ENCODE results near the gene CFAP74.

DNA sequence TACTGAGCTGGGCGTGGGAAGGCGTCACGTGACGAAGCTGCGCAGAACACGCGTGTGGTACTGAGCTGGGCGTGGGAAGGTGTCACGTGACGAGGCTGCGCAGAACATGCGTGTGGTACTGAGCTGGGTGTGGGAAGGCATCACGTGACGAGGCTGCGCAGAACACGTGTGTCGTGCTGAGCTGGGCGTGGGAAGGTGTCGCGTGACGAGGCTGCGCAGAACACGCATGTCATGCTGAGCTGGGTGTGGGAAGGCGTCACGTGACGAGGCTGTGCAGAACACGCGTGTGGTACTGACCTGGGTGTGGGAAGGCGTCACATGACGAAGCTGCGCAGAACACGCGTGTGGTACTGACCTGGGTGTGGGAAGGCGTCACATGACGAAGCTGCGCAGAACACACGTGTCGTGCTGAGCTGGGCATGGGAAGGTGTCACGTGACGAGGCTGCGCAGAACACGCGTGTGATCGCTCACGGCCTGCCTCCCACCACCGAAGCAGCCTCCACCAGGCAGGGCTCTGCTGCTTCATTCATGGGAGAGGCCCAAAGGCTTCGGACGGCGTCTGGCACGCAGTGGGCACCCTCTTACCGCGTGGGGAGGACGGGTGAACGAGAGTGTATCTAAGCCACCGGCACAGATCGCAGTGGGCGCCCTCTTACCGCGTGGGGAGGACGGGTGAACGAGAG lies 24.0 kb downstream of the CFAP74 start:
- TF ChIP-seq POLR2A (IDR thresholded peaks at IDR 0.05) = no peak
- TF ChIP-seq, protein P1, sequence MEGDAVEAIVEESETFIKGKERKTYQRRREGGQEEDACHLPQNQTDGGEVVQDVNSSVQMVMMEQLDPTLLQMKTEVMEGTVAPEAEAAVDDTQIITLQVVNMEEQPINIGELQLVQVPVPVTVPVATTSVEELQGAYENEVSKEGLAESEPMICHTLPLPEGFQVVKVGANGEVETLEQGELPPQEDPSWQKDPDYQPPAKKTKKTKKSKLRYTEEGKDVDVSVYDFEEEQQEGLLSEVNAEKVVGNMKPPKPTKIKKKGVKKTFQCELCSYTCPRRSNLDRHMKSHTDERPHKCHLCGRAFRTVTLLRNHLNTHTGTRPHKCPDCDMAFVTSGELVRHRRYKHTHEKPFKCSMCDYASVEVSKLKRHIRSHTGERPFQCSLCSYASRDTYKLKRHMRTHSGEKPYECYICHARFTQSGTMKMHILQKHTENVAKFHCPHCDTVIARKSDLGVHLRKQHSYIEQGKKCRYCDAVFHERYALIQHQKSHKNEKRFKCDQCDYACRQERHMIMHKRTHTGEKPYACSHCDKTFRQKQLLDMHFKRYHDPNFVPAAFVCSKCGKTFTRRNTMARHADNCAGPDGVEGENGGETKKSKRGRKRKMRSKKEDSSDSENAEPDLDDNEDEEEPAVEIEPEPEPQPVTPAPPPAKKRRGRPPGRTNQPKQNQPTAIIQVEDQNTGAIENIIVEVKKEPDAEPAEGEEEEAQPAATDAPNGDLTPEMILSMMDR (IDR thresholded peaks at IDR 0.05) = no peak

Data from heart left ventricle (tissue), 13 donors.